RPMI7951 (cell line): ENCODE results near the gene TUT7. TPM values are rescaled to one million over a fixed set of nuclear protein-coding genes. Genes with fewer than 3 reads are reported as not detected.
"Not testable (repeated sequence)": the region's sequence is repeated elsewhere in the genome, so short reads cannot be mapped to it uniquely, and the experiment has no call there.

ENCODE experiments used
- DNase-seq: peaks from one replicate; pipeline ENCODE4 v3.0.0-alpha.2; 2012; ENCODE audit warnings: low read depth
- total RNA-seq: library from RNA; depleted of rRNA; stranded (reverse); fragments of >200 nt; shearing (Covaris generic); gene quantifications from 2 replicates; pipeline ENCODE4 v1.2.3, GENCODE V29; 2014; rRNA removed

The TUT7 gene, protein sequence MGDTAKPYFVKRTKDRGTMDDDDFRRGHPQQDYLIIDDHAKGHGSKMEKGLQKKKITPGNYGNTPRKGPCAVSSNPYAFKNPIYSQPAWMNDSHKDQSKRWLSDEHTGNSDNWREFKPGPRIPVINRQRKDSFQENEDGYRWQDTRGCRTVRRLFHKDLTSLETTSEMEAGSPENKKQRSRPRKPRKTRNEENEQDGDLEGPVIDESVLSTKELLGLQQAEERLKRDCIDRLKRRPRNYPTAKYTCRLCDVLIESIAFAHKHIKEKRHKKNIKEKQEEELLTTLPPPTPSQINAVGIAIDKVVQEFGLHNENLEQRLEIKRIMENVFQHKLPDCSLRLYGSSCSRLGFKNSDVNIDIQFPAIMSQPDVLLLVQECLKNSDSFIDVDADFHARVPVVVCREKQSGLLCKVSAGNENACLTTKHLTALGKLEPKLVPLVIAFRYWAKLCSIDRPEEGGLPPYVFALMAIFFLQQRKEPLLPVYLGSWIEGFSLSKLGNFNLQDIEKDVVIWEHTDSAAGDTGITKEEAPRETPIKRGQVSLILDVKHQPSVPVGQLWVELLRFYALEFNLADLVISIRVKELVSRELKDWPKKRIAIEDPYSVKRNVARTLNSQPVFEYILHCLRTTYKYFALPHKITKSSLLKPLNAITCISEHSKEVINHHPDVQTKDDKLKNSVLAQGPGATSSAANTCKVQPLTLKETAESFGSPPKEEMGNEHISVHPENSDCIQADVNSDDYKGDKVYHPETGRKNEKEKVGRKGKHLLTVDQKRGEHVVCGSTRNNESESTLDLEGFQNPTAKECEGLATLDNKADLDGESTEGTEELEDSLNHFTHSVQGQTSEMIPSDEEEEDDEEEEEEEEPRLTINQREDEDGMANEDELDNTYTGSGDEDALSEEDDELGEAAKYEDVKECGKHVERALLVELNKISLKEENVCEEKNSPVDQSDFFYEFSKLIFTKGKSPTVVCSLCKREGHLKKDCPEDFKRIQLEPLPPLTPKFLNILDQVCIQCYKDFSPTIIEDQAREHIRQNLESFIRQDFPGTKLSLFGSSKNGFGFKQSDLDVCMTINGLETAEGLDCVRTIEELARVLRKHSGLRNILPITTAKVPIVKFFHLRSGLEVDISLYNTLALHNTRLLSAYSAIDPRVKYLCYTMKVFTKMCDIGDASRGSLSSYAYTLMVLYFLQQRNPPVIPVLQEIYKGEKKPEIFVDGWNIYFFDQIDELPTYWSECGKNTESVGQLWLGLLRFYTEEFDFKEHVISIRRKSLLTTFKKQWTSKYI (N-terminal part only)
- total RNA-seq: 21.3 and 21.6 TPM in 2 replicates

GRCh38 chr9:86354011-86354817 is at the start of gene TUT7:
Gene TUT7, minus strand, starts transcription at chr9:86354410. Its CDS starts 1,211 bp downstream, at chr9:86353199.
- peak; percentile 93 for DNase-seq

- no peak for DNase-seq
These were observed 48.4 kb upstream of the TUT7 start for GRCh38 chr9:86402591-86402990.

- no peak for DNase-seq
These were observed 42.2 kb upstream of the TUT7 start for GRCh38 chr9:86396412-86396811.

DNA sequence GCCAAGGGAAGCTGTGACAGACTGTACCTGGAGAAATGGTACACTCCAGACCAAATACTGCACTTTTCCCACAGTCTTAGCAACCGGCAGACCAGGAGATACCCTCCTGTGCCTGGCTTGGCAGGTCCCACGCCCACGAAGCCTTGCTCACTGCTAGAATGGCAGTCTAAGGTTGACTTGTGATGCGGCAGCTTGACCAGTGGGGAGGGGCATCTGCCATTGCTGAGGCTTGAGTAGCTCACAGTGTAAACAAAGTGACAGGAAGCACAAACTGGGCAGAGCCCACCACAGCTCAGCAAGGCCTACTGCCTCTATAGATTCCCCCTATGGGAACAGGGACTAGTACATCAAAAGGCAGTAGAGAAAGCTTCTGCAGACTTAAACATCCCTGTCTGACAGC is 36.0 kb upstream of the TUT7 start:
- DNase-seq: not testable (repeated sequence)

DNA sequence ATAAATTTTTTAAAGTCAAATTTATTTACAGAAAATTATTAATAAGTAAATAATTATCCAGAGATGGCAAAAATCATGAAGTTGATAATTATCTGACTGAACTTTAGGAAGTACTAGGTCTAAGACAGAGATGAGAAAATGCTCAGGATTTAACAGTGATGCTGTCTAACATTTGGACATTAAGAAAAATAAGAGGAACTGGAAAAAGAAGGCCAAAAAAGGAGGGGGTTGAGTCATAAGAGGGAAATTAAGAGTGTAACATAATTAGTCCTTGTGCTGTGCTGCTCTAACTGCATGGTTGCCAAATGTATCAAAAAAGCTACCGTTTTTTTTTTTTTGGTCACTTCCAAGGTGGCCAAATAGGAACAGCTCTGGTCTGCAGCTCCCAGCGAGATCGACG is 35.4 kb upstream of the TUT7 start:
- no peak for DNase-seq

- DNase-seq: no peak
These were observed 33.2 kb upstream of the TUT7 start for GRCh38 chr9:86387376-86387775.

DNA sequence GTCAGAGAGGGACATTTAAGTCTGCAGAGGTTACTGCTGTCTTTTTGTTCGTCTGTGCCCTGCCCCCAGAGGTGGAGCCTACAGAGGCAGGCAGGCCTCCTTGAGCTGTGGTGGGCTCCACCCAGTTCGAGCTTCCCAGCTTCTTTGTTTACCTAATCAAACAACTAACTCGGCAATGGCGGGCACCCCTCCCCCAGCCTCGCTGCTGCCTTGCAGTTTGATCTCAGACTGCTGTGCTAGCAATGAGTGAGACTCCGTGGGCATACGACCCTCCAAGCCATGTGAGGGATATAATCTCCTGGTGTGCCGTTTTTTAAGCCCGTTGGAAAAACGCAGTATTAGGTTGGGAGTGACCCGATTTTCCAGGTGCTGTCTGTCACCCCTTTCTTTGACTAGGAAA is 28.8 kb upstream of the TUT7 start:
- not testable (repeated sequence) for DNase-seq

GRCh38 chr9:86376016-86376415 is 21.8 kb upstream of the TUT7 start:
- no peak for DNase-seq

- peak; percentile 40 for DNase-seq
These were observed 15.6 kb upstream of the TUT7 start for GRCh38 chr9:86369810-86370209.

- peak; percentile 84 for DNase-seq
These were observed 14.8 kb upstream of the TUT7 start for GRCh38 chr9:86368871-86369521.

- no peak for DNase-seq
These were observed 7.0 kb upstream of the TUT7 start for GRCh38 chr9:86361176-86361575.

GRCh38 chr9:86359151-86359879 is 5.1 kb upstream of the TUT7 start:
- DNase-seq: no peak

- DNase-seq: no peak
These were observed 3.0 kb upstream of the TUT7 start for GRCh38 chr9:86356871-86357866.

DNA sequence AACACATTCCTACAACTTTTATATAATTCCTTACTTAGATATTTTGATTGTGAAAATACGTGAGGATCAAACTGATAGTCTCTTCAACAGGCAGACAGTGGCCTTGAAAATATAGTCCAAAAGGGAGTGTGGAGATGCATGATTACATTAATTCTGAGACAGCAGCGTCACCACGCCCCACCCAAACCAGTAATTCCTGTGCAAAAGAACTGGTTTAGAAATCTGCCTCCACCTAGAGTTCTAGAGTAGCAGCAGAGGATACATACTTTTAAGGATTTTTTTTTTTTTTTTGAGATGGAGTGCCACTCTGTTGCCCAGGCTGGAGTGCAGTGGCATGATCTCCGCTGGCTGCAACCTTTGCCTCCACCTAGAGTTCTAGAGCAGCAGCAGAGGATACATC is 1.6 kb upstream of the TUT7 start:
- DNase-seq: no peak

DNA sequence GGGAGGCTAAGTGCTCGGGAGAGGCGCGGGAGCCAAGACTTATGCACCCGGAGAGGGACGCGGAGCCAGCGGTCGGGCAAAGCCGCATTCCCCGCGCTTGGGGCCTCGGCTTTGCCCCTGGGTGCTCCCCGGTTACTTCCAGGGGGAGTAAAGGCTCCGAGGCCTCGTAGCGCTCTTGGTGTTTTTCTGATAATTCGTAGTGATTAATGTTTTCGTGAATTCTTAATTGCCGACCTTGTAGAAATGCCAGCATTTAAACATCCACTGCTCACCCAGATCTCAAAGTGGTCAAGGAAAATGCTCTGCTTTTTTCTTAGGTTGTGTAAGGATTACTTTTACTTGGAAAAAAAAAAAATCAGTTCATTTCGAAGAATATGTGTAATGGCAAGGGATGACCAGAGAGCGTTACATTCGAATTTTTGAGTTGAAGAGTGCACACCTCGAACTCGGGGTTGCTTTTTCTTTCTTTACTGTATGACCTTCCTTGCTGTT is 654 bp upstream of the TUT7 start:
- DNase-seq: peak; percentile 15

DNA sequence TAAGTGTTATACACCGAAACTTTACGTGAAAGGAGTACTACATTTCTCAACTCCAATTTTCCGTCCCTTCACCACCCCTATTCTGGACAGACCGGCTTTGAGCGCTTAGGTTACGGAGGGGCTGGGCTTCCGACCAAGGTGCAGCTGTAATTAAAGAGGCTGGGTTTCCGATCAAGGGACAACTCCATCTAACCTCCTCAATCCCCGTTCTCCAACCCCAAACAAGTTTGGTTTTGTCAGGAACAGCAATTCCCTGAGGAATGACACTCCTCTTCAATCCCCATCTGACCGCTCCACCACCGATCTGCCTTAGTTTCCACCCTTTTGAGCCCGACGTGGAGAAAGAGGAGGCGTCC is 577 bp downstream of the TUT7 start:
- peak; percentile 20 for DNase-seq

DNA sequence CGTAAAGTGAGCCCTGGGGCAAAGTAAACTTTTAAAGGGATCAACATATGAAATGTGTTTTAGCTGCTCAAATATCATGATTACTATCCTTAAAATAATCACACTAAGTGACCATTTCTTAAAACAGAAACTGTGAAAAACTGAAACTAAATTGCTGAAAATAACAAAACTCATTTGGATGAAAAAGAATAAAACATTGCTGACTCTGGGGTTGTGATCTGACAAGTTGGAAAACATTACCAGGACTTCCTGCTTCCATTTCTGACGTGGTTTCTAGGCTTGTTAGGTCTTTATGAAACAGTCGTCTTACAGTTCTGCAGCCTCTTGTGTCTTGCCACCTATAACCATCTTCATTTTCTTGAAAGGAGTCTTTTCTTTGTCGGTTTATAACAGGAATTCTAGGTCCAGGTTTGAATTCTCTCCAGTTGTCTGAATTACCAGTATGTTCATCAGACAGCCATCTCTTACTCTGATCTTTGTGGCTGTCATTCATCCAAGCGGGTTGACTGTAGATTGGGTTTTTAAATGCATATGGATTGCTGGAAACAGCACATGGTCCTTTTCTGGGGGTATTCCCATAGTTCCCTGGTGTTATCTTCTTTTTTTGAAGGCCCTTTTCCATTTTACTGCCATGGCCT is 1.7 kb downstream of the TUT7 start:
- DNase-seq: peak; percentile 8

GRCh38 chr9:86351880-86352279 is 2.3 kb downstream of the TUT7 start:
- no peak for DNase-seq
